ENCODE results near the gene KLK8. TPM values are rescaled to one million over a fixed set of nuclear protein-coding genes. Genes with fewer than 3 reads are reported as not detected.

Gene KLK8
- total and polyA plus RNA-seq, 4 donors, result not detected

- no peaks in the 10 kb centered on the region for H3K4me1 ChIP-seq (ENCODE audit: control insufficient read depth in 4 of 4, insufficient read depth in 4 of 4, low read length in 3 of 4)
- DNase-seq (ENCODE audit: low spot score), result no peak
- no peaks in the 10 kb centered on the region for H3K9me3 ChIP-seq (ENCODE audit: control insufficient read depth in 4 of 4, low read length in 3 of 4)
- no peak overlapping the region for H3K9ac ChIP-seq (ENCODE audit: low read depth in 1 of 2, low read length in 2 of 2)
- WGBS, result 54% methylated on average over 12 of the region's 12 CpGs
- no peak overlapping the region for H3K4me3 ChIP-seq (ENCODE audit: low read depth in 1 of 3, low read length in 3 of 3)
- no peaks in the 10 kb centered on the region for H3K36me3 ChIP-seq (ENCODE audit: control insufficient read depth in 4 of 4, insufficient read depth in 3 of 4, low read depth in 1 of 4, low read length in 3 of 4)
- H3K27ac ChIP-seq (ENCODE audit: low read depth in 1 of 2, low read length in 2 of 2), result no peak overlapping the region
- peaks cover 0 to 4% (median under 1%) of the 10 kb centered on the region in 4 donors for H3K27me3 ChIP-seq (ENCODE audit: control insufficient read depth in 4 of 4, insufficient read depth in 4 of 4, low read length in 3 of 4)
- no peak for TF ChIP-seq YY1 (IDR thresholded peaks at IDR 0.05)
- no peak for TF ChIP-seq RAD21 (IDR thresholded peaks at IDR 0.05)
- no peak for TF ChIP-seq HNF4G (IDR thresholded peaks at IDR 0.05)
- no peak for TF ChIP-seq RXRA (IDR thresholded peaks at IDR 0.05)
Observed at GRCh38 chr19:51002089-51002532, 707 bp upstream of the KLK8 start.

- Histone ChIP-seq H3K4me1 (ENCODE audit: control insufficient read depth in 4 of 4, insufficient read depth in 4 of 4, low read length in 3 of 4) (no peaks in the 10 kb centered on the region), H3K4me3 (ENCODE audit: low read depth in 1 of 3, low read length in 3 of 3) (no peak overlapping the region), H3K9ac (ENCODE audit: low read depth in 1 of 2, low read length in 2 of 2) (no peak overlapping the region), H3K9me3 (ENCODE audit: control insufficient read depth in 4 of 4, low read length in 3 of 4) (no peaks in the 10 kb centered on the region), H3K36me3 (ENCODE audit: control insufficient read depth in 4 of 4, insufficient read depth in 3 of 4, low read depth in 1 of 4, low read length in 3 of 4) (no peaks in the 10 kb centered on the region), H3K27ac (ENCODE audit: low read depth in 1 of 2, low read length in 2 of 2) (no peak overlapping the region), H3K27me3 (ENCODE audit: control insufficient read depth in 4 of 4, insufficient read depth in 4 of 4, low read length in 3 of 4) (peaks cover 0 to 4% (median under 1%) of the 10 kb centered on the region in 4 donors)
- DNase-seq (ENCODE audit: low spot score), result no peak
- WGBS, result 36% methylated on average over 16 of the region's 16 CpGs
- TF ChIP-seq ATF3 (IDR thresholded peaks at IDR 0.05) (no peak), TAF1 (conservative IDR thresholded peaks at IDR 0.05) (no peak), RAD21 (IDR thresholded peaks at IDR 0.05) (no peak)
Observed at GRCh38 chr19:51000981-51001380, 423 bp downstream of the KLK8 start.

- WGBS, result 85% methylated on average over 10 of the region's 10 CpGs
- TF ChIP-seq RAD21 (IDR thresholded peaks at IDR 0.05) (no peak), ZBTB33 (IDR thresholded peaks at IDR 0.05) (no peak), FOXA2 (IDR thresholded peaks at IDR 0.05) (no peak)
- H3K4me3 ChIP-seq (ENCODE audit: low read depth in 1 of 3, low read length in 3 of 3), result no peak overlapping the region
- no peaks in the 10 kb centered on the region for H3K36me3 ChIP-seq (ENCODE audit: control insufficient read depth in 4 of 4, insufficient read depth in 3 of 4, low read depth in 1 of 4, low read length in 3 of 4)
- peaks cover 0 to 4% (median under 1%) of the 10 kb centered on the region in 4 donors for H3K27me3 ChIP-seq (ENCODE audit: control insufficient read depth in 4 of 4, insufficient read depth in 4 of 4, low read length in 3 of 4)
- no peaks in the 10 kb centered on the region for H3K4me1 ChIP-seq (ENCODE audit: control insufficient read depth in 4 of 4, insufficient read depth in 4 of 4, low read length in 3 of 4)
- no peaks in the 10 kb centered on the region for H3K9me3 ChIP-seq (ENCODE audit: control insufficient read depth in 4 of 4, low read length in 3 of 4)
- DNase-seq (ENCODE audit: low spot score), result no peak
- no peak overlapping the region for H3K27ac ChIP-seq (ENCODE audit: low read depth in 1 of 2, low read length in 2 of 2)
- no peak overlapping the region for H3K9ac ChIP-seq (ENCODE audit: low read depth in 1 of 2, low read length in 2 of 2)
Observed at GRCh38 chr19:51000426-51000825, 978 bp downstream of the KLK8 start.

- Histone ChIP-seq H3K36me3 (ENCODE audit: control insufficient read depth in 4 of 4, insufficient read depth in 3 of 4, low read depth in 1 of 4, low read length in 3 of 4) (no peaks in the 10 kb centered on the region), H3K27me3 (ENCODE audit: control insufficient read depth in 4 of 4, insufficient read depth in 4 of 4, low read length in 3 of 4) (peaks cover 0 to 4% (median under 1%) of the 10 kb centered on the region in 4 donors), H3K4me1 (ENCODE audit: control insufficient read depth in 4 of 4, insufficient read depth in 4 of 4, low read length in 3 of 4) (no peaks in the 10 kb centered on the region), H3K9ac (ENCODE audit: low read depth in 1 of 2, low read length in 2 of 2) (no peak overlapping the region), H3K27ac (ENCODE audit: low read depth in 1 of 2, low read length in 2 of 2) (no peak overlapping the region), H3K9me3 (ENCODE audit: control insufficient read depth in 4 of 4, low read length in 3 of 4) (peaks cover 0 to 3% (median 0%) of the 10 kb centered on the region in 4 donors), H3K4me3 (ENCODE audit: low read depth in 1 of 3, low read length in 3 of 3) (no peak overlapping the region)
- DNase-seq (ENCODE audit: low spot score), result no peak
- 38% methylated on average over 4 of the region's 4 CpGs for WGBS
- no peak for TF ChIP-seq FOXA2 (IDR thresholded peaks at IDR 0.05)
- no peak for TF ChIP-seq TAF1 (conservative IDR thresholded peaks at IDR 0.05)
- no peak for TF ChIP-seq NR2F2 (IDR thresholded peaks at IDR 0.05)
- TF ChIP-seq FOXA1 (IDR thresholded peaks at IDR 0.05), result no peak
- no peak for TF ChIP-seq SP1 (IDR thresholded peaks at IDR 0.05)
- no peak for TF ChIP-seq CTCF (IDR thresholded peaks at IDR 0.05; ENCODE audit: low read depth, low read length, missing input control)
- no peak for TF ChIP-seq HNF4A (conservative IDR thresholded peaks at IDR 0.05)
- TF ChIP-seq RXRA (IDR thresholded peaks at IDR 0.05), result no peak
- TF ChIP-seq GABPA (IDR thresholded peaks at IDR 0.05 in 1 of 2, conservative IDR thresholded peaks at IDR 0.05 in 1 of 2), result no peak
- no peak for TF ChIP-seq REST (IDR thresholded peaks at IDR 0.05)
- TF ChIP-seq ATF3 (IDR thresholded peaks at IDR 0.05), result no peak
Observed at GRCh38 chr19:50998686-50999085, 2.7 kb downstream of the KLK8 start.

Measured in liver (tissue), 9 donors.